ENCODE data around the gene DNAH17. TPM values are rescaled to one million over a fixed set of nuclear protein-coding genes. Genes with fewer than 3 reads are reported as not detected.

DNAH17 gene
- total RNA-seq, 1 donor from 2014 or later = 2.8 TPM

- intact Hi-C loops (cut with DNase I) = no loop called here
- Histone ChIP-seq H3K9me3 (no peaks in the 10 kb centered on the region), H3K27ac (no peak overlapping the region), H3K4me1 (no peaks in the 10 kb centered on the region), H3K36me3 (no peaks in the 10 kb centered on the region), H3K27me3 (no peaks in the 10 kb centered on the region), H3K4me3 (no peak overlapping the region)
- ATAC-seq (no peak), DNase-seq (no peak)
- TF ChIP-seq CTCF (IDR thresholded peaks at IDR 0.05) = no peak
These were observed 119.1 kb downstream of the DNAH17 start for GRCh38 chr17:78458091-78458490.

DNA sequence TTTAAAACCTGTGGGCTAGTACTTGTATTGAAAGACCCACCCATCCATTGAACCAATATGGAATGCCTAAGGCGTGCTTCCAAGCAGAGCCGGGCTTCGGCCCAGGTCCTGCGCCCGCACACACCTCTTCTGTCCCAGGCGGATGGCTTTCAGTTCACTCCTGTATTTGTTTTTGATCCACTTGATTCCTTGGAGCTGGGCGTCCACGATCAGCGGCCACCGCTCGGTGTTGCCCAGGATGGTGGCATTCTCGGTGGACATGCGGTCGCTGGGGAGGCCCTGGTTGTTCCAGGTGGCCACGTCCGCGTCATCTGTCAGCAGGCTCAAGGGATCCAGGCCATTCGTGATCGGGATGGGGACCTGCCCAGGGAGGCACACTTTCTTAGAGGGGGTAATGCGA, 122.8 kb downstream of the DNAH17 start:
- intact Hi-C loops (cut with DNase I) = no loop called here

DNA sequence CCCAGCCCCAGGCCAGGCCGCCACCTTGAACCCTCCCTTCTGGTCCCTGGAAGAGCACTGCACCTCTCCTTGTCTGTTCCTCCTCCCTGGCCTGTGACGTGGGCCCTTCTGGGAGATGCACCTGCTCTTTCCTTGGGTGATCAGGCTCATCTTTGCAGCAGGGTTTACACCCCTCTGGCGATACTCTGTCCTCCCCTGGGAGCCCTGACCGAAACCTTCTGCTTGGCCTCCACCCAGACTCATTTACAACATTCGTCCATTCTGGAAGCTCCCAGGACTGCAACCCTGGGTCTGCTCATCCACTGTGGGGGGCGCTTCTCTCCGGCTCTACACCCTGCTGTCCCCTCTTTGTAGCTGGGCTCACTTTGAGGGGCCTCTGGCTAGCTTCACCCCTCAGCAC, 125.4 kb downstream of the DNAH17 start:
- Histone ChIP-seq H3K4me1 (no peaks in the 10 kb centered on the region), H3K9me3 (no peaks in the 10 kb centered on the region), H3K27me3 (no peaks in the 10 kb centered on the region), H3K27ac (no peak overlapping the region), H3K4me3 (no peak overlapping the region), H3K36me3 (no peaks in the 10 kb centered on the region)
- ATAC-seq (no peak), DNase-seq (no peak)
- intact Hi-C loops (cut with DNase I) = no loop called here
- no peak for TF ChIP-seq CTCF (IDR thresholded peaks at IDR 0.05)

More for the DNA sequence above, 122.8 kb downstream of the DNAH17 start:
- Histone ChIP-seq H3K4me1 (no peaks in the 10 kb centered on the region), H3K4me3 (no peak overlapping the region), H3K9me3 (no peaks in the 10 kb centered on the region), H3K27ac (no peak overlapping the region), H3K27me3 (no peaks in the 10 kb centered on the region), H3K36me3 (no peaks in the 10 kb centered on the region)
- ATAC-seq (no peak), DNase-seq (no peak)
- no peak for TF ChIP-seq CTCF (IDR thresholded peaks at IDR 0.05)

GRCh38 chr17:78450696-78451345, 126.4 kb downstream of the DNAH17 start:
- DNase-seq (no peak), ATAC-seq (peak; percentile 6)
- Histone ChIP-seq H3K4me1 (no peaks in the 10 kb centered on the region), H3K27ac (no peak overlapping the region), H3K9me3 (no peaks in the 10 kb centered on the region), H3K36me3 (no peaks in the 10 kb centered on the region), H3K4me3 (no peak overlapping the region), H3K27me3 (no peaks in the 10 kb centered on the region)
- intact Hi-C loops (cut with DNase I) = no loop called here
- TF ChIP-seq CTCF (IDR thresholded peaks at IDR 0.05) = no peak

DNA sequence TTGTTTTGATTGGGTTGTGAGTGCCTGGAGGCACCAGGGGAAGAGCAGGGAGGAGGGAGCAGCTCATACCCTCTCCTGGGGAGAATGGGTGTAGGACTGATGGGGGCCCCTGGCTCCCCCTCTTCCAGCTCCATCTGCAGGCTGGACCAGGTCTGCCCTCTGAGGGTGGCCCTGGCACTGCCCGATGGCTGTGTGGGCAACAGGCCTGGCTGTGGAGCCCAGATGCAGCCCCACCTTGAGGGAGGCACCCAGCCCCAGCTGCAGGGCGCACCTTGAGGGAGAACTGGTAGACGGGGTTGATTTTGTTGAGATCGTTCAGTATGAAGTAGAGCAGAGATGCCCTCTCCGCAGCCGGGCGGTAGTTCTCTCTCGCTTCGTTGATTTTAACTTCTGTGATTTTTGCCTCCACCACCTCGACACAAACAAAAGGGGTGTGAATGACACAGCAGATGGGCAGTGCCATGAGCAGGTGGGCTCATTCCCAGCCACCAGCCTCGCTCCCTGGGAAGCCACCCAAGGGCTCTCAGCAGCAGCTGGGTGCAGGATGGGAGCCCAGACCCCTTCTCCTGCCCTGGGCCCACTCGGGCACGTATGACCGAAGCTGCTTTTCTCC, 127.1 kb downstream of the DNAH17 start:
- no peak overlapping the region for H3K27ac ChIP-seq
- ATAC-seq (no peak), DNase-seq (no peak)
- no peaks in the 10 kb centered on the region for H3K9me3 ChIP-seq
- no peak overlapping the region for H3K4me3 ChIP-seq
- intact Hi-C loops (cut with DNase I) = no loop called here
- H3K27me3 ChIP-seq = no peaks in the 10 kb centered on the region
- no peaks in the 10 kb centered on the region for H3K4me1 ChIP-seq
- no peak for TF ChIP-seq CTCF (IDR thresholded peaks at IDR 0.05)
- H3K36me3 ChIP-seq = no peaks in the 10 kb centered on the region
